Measurements from ENCODE around the gene PAK1IP1.

DNA sequence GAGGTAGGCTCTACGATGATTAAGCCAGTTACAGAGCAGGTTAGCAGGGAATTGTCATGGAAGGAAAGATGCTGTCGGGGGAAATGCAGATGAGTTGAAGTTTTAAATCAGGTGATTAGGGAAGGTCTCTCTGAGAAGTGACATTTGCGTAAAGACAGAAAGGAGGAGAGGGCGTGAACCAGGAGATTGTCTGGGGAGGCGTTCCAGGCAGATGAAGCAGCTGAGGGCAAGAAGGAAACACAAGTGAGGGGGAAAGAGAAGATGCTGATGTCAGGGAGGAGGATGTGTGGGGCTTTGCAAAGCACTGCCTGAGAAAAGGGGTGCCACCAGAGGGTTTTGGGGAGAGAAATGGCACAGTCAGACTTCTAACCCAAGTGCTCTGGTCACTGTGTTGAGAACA is 50.3 kb downstream of the PAK1IP1 start:
- no peak for TF ChIP-seq CTCF (conservative IDR thresholded peaks at IDR 0.05; ENCODE audit: low read depth, low read length)
- no peak for TF ChIP-seq EZH2 (IDR thresholded peaks at IDR 0.05; ENCODE audit: low read length, unreplicated experiment)
